CD4-positive, alpha-beta T cell treated with Interleukin-10 for 1 hour (primary cell): Measurements from ENCODE around the gene ZNF616.
"Not testable (repeated sequence)": the region's sequence is repeated elsewhere in the genome, so short reads cannot be mapped to it uniquely, and the experiment has no call there.

Experiments
- DNase-seq: peaks from one replicate; pipeline ENCODE4 v3.0.0-alpha.2; 2020

Gene ZNF616

GRCh38 chr19:52102782-52103181 is 37.0 kb downstream of the ZNF616 start:
- no peak for DNase-seq

GRCh38 chr19:52101866-52102562 is 37.7 kb downstream of the ZNF616 start:
- DNase-seq: no peak

DNA sequence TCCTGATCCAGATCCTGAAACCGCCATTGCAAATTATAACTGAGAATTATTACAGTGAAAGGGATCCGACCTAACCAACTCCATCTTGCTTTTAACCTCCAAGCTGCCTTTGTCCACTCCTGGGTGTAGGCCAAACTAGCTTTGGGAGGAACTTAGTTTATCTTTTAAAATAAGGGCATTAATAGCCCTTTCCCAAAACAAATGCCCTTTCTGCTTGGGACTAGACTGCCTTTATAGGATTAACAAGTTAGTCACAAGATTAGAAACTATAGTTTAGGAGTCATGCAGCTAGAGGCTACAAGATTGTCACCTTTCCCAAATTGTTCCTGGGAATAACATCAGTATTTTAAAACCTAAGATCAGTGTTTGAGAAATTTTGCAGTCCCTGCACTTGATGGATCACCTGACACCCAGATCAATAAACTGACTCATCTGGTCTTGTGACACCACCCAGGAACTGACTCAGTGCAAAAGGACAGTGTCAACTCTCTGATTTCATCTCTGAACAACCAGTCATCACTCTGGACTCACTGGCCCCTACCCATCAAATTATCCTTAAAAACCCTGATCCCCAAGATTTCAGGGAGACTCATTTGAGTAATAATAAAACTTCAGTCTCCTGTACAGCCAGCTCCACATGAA is 40.1 kb downstream of the ZNF616 start:
- DNase-seq: no peak

DNA sequence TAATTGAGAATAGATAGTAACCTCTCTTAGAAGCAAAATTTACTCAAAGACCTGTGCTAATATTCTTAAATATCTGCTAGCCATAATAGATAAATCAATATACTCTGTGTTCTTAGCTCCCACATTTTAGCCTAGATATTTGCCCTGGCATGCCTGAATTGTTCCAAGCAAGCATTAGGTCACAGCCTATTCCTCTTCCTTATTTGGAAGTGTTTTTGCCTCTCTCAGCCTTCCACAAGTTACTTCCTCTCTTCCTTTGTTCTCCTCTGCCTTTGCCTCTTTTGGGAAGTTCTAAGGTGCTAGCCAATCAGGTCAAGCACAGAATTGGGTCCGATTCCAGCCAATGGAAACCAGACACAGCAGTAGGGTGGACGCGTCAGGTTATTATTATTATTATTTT is 43.3 kb downstream of the ZNF616 start:
- DNase-seq: not testable (repeated sequence)

DNA sequence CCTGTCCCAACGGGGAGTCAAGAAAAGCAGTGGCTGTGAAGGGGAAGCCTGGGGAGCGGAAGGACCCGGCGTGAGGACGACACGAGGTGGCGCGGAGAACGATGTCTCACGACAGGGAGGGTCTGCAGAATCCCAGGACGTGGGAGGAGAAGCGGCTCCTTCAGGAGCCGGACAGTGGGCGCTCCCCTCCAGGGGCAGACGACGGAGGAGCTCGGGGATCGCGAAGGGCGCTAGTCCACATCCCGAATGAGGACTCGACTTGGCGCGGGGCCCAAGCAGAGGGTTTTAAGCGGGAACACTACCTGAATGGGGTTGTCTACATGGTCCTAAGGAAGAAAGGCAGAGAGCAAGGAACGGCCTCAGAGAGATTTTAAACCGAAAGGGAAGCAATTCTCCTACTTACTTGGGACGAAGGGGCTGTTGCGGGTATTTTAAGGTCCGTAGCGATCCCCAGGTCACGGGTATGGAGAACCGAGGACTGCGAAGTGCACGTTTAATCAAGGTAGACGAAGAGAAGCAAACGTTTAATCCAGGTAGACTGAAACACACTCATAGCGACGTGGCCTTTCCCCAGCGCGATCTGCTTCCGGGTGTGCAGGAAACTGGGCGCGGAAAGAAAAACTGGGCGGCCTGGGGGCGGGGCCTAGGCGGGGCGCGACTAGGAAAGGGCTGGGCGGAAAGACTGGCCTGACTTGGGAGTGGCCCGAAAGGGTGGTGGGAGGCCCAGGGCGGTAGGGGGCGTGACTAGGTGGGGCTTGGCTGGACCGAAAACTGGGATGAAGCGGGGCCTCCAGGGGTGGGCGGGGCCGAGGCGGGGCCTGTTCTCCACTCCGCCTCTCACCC is 44.3 kb downstream of the ZNF616 start, which contains the start of gene ZNF841:
ZNF841 (minus strand) TSS at position 594 of the 843 bp plus-strand sequence. CDS start 10,964 bp downstream, outside the sequence.
- peak; percentile 91 for DNase-seq

DNA sequence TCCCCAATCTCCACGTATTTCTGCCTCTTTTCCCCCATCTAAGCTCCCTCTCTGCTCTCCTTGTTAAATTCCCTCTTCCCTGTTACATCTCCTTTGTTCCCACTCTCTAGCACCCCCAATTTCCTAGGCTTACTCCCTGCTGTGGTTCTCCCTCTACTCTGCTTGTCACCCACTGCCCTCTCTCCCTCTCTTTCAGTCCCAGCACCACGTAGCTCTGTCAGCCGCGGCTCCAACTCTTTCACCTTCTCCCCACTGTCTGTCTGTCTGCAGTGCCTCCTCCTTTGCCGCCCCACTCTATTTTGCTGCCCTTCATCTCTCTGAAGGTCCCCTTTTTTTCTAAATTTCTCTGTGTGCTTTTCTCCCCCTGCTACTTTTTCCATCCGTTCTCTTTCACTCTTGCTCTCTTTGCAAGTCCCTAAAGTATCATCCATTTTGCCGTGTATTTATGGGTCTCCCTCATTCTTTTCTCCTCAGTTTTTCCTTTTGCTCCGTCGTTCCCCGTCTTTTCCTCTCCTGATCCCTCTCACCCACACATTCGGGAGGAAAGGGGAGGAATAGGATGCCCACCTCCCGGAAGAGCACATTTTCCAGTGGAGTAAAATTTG is 45.1 kb downstream of the ZNF616 start:
- no peak for DNase-seq

DNA sequence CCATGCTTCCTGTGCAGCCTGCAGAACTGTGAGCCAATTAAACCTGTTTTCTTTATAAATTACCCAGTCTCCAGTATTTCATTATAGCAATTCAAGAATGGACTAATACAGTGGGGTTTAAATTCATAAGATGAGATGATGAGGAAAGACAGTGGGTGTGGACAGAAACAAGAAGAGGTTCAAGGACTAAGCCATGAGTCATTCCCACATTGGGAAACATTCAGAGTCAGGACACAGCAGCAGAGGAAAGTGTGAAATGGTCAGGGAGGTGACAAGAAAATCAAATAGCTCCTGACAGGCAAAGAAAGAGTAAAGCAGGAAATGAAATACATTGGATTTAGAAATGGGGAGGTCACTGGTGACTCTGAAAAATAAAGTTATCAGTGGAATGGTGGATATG is 53.3 kb downstream of the ZNF616 start:
- no peak for DNase-seq

DNA sequence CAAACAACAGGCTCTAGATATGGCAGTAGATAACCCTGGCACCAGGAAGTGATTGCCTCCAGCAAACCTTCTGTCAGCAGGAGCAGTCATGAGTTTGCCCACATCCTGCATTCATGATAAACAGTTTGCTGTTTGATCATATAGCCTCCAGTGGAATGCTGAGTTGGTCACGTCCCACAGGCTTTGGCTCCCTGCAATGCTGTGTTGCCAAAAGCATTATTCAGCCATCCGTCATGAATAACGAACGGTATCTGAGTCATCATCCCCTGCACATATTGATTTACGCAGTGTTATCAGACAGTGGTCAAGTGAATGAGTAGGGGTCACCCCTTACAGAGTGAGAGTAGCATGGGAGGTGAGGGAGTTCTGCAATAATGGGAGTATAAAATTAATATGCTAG is 69.2 kb downstream of the ZNF616 start:
- no peak for DNase-seq

- DNase-seq: no peak
Measured at GRCh38 chr19:52069653-52070052, 70.1 kb downstream of the ZNF616 start.

- DNase-seq: no peak
Measured at GRCh38 chr19:52066258-52066863, 73.4 kb downstream of the ZNF616 start.

GRCh38 chr19:52065399-52065798 is 74.3 kb downstream of the ZNF616 start:
- DNase-seq: no peak
